ENCODE data around the gene GRAMD4.

Gene GRAMD4

DNA sequence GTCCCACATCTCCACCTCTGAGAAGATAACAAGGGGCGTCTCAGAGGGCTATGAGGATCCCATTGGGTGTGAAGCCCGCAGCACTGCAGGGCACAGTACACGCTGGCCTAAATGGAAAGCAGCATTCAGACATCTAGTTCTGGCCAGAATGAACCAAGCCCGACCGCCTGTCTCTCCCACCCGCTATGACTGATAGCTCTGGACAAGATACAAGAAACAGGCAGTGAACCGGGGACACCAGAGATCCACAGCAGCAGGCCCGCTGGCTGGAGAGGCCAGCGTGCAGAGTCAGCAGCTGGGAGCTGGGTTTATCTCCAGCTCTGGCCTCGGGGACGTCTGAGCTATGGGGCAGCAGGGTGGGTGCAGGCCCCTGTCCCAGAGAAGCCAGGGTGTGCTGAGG lies 108.3 kb downstream of the GRAMD4 start:
- no peak for TF ChIP-seq PAX5 (IDR thresholded peaks at IDR 0.05; ENCODE audit: insufficient read depth, low read length, severe bottlenecking)
- no peak for TF ChIP-seq TAF1 (IDR thresholded peaks at IDR 0.05; ENCODE audit: low read depth, low read length)
- TF ChIP-seq POLR2A (IDR thresholded peaks at IDR 0.05; ENCODE audit: low read depth, low read length) = no peak
- no peak for TF ChIP-seq SPI1 (IDR thresholded peaks at IDR 0.05; ENCODE audit: low read depth, low read length)
- no peak for TF ChIP-seq POLR2AphosphoS5 (IDR thresholded peaks at IDR 0.05; ENCODE audit: low read depth, low read length)
- no peak for TF ChIP-seq POU2F2 (IDR thresholded peaks at IDR 0.05; ENCODE audit: low read depth, low read length)
- DNase-seq (ENCODE audit: insufficient read length, low spot score) = no peak
- no peak for FAIRE-seq

Data from GM12891 (cell line).